ENCODE data around the gene CACNA1G.

DNA sequence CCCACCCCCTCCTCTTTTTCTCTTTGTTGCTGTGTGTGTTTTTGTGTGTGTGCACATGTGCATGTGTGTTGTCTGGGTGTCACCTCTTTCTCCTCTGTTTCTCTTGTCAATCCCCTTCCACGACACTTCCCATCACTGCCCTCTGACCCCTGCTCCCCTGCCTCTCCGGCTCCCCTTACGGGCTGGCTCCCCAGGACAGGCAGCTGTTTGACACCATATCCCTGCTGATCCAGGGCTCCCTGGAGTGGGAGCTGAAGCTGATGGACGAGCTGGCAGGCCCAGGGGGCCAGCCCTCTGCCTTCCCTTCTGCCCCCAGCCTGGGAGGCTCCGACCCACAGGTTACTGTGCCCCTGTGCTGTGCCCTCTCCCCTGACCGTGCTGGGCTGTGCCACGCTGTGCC lies 59.0 kb downstream of the CACNA1G start:
- TF ChIP-seq ZNF282 (CRISPR knock-in tag; IDR thresholded peaks at IDR 0.05) (no peak), BRD9 (IDR thresholded peaks at IDR 0.05; ENCODE audit: low read depth, partially characterized antibody) (no peak)
